Fibroblast of skin of right quadriceps (primary cell): ENCODE results near the gene TRAPPC12.
"Not testable (repeated sequence)": the region's sequence is repeated elsewhere in the genome, so short reads cannot be mapped to it uniquely, and the experiment has no call there.

Experiments
- DNase-seq: peaks from one replicate; pipeline ENCODE4 v3.0.0-alpha.2; 2013

Gene TRAPPC12

GRCh38 chr2:3379647-3380534, at the start of gene TRAPPC12:
Gene TRAPPC12, plus strand, starts transcription at chr2:3379694. Its CDS starts 7,930 bp downstream, at chr2:3387624.
- peak; percentile 87 for DNase-seq

- no peak for DNase-seq
Measured at GRCh38 chr2:3332133-3332532, 47.4 kb upstream of the TRAPPC12 start.

- no peak for DNase-seq
Measured at GRCh38 chr2:3334392-3335345, 44.8 kb upstream of the TRAPPC12 start.

- no peak for DNase-seq
Measured at GRCh38 chr2:3336844-3337243, 42.6 kb upstream of the TRAPPC12 start.

- no peak for DNase-seq
Measured at GRCh38 chr2:3338340-3338739, 41.2 kb upstream of the TRAPPC12 start.

- no peak for DNase-seq
Measured at GRCh38 chr2:3340144-3340543, 39.4 kb upstream of the TRAPPC12 start.

- no peak for DNase-seq
Measured at GRCh38 chr2:3341336-3341735, 38.2 kb upstream of the TRAPPC12 start.

GRCh38 chr2:3342324-3342723, 37.2 kb upstream of the TRAPPC12 start:
- no peak for DNase-seq

- no peak for DNase-seq
Measured at GRCh38 chr2:3343012-3343411, 36.5 kb upstream of the TRAPPC12 start.

GRCh38 chr2:3344897-3345296, 34.6 kb upstream of the TRAPPC12 start:
- no peak for DNase-seq

- no peak for DNase-seq
Measured at GRCh38 chr2:3345621-3346020, 33.9 kb upstream of the TRAPPC12 start.

GRCh38 chr2:3348767-3349166, 30.7 kb upstream of the TRAPPC12 start:
- no peak for DNase-seq

- no peak for DNase-seq
Measured at GRCh38 chr2:3349211-3349693, 30.2 kb upstream of the TRAPPC12 start.

- DNase-seq = no peak
Measured at GRCh38 chr2:3354986-3355385, 24.5 kb upstream of the TRAPPC12 start.

- DNase-seq = no peak
Measured at GRCh38 chr2:3355951-3356569, 23.4 kb upstream of the TRAPPC12 start.

GRCh38 chr2:3356799-3357198, 22.7 kb upstream of the TRAPPC12 start:
- no peak for DNase-seq

GRCh38 chr2:3357446-3357845, 22.0 kb upstream of the TRAPPC12 start:
- DNase-seq = not testable (repeated sequence)

- DNase-seq = no peak
Measured at GRCh38 chr2:3357926-3358325, 21.6 kb upstream of the TRAPPC12 start.

- no peak for DNase-seq
Measured at GRCh38 chr2:3361518-3362389, 17.7 kb upstream of the TRAPPC12 start.

GRCh38 chr2:3365219-3365618, 14.3 kb upstream of the TRAPPC12 start:
- DNase-seq = no peak

GRCh38 chr2:3368261-3368722, 11.2 kb upstream of the TRAPPC12 start:
- DNase-seq = no peak
